Osteoblast (primary cell): ENCODE results near the gene CCDC178. TPM values are rescaled to one million over a fixed set of nuclear protein-coding genes. Genes with fewer than 3 reads are reported as not detected.

Experiments used
- DNase-seq: peaks from one replicate; pipeline ENCODE4 v3.0.0; 2011; ENCODE audit warnings: low spot score, mixed read lengths; ENCODE audit not compliant: insufficient read length; ENCODE audit errors: missing footprints
- H2AFZ ChIP-seq: 2 replicates; pipeline ENCODE4 v1.6.0; 2011; ENCODE audit warnings: mild to moderate bottlenecking, low read length
- H3K27ac ChIP-seq: 2 replicates; pipeline ENCODE4 v1.5.1; 2011; ENCODE audit warnings: mild to moderate bottlenecking, low read depth, low read length, moderate library complexity
- H3K27me3 ChIP-seq: 2 replicates; pipeline ENCODE4 v1.6.0; 2012; ENCODE audit warnings: mild to moderate bottlenecking, control low read depth, inconsistent platforms, low read length, moderate library complexity; ENCODE audit not compliant: insufficient read depth
- H3K36me3 ChIP-seq: 2 replicates; pipeline ENCODE4 v1.5.1; 2011; ENCODE audit warnings: mild to moderate bottlenecking, low read length, control low read depth, moderate library complexity; ENCODE audit not compliant: insufficient read depth
- H3K4me1 ChIP-seq: 2 replicates; pipeline ENCODE4 v1.5.1; 2011; ENCODE audit warnings: mild to moderate bottlenecking, low read length, control low read depth, moderate library complexity; ENCODE audit not compliant: insufficient read depth
- H3K4me2 ChIP-seq: 2 replicates; pipeline ENCODE4 v1.6.0; 2011; ENCODE audit warnings: mild to moderate bottlenecking, low read length; ENCODE audit not compliant: insufficient read depth
- H3K4me3 ChIP-seq: fragments of 200-600 bp; sonication (generic); 3 replicates; pipeline ENCODE4 v1.5.1; 2012; ENCODE audit warnings: mild to moderate bottlenecking, low read length, inconsistent platforms; ENCODE audit not compliant: insufficient read depth
- H3K79me2 ChIP-seq: 2 replicates; pipeline ENCODE4 v1.6.0; 2012; ENCODE audit warnings: mild to moderate bottlenecking, low read length, control low read depth, inconsistent platforms; ENCODE audit not compliant: insufficient read depth
- H3K9me3 ChIP-seq: 2 replicates; pipeline ENCODE4 v1.5.1; 2011; ENCODE audit warnings: low read depth, low read length, control low read depth
- H4K20me1 ChIP-seq: 2 replicates; pipeline ENCODE4 v1.6.0; 2012; ENCODE audit warnings: mild to moderate bottlenecking, low read length, control low read depth; ENCODE audit not compliant: insufficient read depth
- CTCF ChIP-seq: IDR thresholded peaks from 2 replicates; pipeline ENCODE4 v1.5.1; 2011; ENCODE audit warnings: mild to moderate bottlenecking, low read depth, low read length, moderate library complexity; ENCODE audit errors: extremely low read depth
- total RNA-seq: library from RNA; depleted of rRNA; stranded (reverse); fragments of >200 nt; gene quantifications from 2 replicates; pipeline ENCODE4 v1.2.3, GENCODE V29; 2012

CCDC178 gene
- not detected in 2 replicates for total RNA-seq

GRCh38 chr18:33440060-33441043 is at the start of gene CCDC178:
Gene CCDC178, minus strand, starts transcription at chr18:33440721. Its CDS starts 28,633 bp downstream, at chr18:33412088.
- peak; percentile 86 for DNase-seq

DNA sequence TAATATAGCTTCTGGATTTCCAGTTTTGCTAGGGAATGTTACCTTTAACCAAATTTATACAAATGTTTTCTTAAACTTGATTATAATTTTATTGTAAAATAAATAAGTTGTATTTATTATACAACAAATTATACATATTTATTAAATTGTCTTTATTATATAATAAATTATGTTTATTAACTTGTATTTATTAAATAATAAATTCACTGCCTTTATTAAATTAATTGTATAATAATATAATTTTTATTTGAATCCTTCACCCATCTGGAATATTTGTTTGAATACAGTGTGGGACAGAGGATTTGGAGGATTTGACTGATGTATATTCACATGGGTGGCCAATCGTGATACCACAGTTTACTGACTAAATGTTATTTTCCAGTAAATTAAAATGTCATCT is 43.4 kb upstream of the CCDC178 start:
- no peak for TF ChIP-seq CTCF
- no peaks in the 10 kb centered on the region for H4K20me1 ChIP-seq
- no peaks in the 10 kb centered on the region for H3K4me1 ChIP-seq
- no peak for DNase-seq
- H3K27ac ChIP-seq: no peak overlapping the region
- H2AFZ ChIP-seq: no peak overlapping the region
- no peak overlapping the region for H3K4me3 ChIP-seq
- no peaks in the 10 kb centered on the region for H3K79me2 ChIP-seq
- no peaks in the 10 kb centered on the region for H3K36me3 ChIP-seq
- H3K4me2 ChIP-seq: no peak overlapping the region
- no peaks in the 10 kb centered on the region for H3K9me3 ChIP-seq
- H3K27me3 ChIP-seq: no peaks in the 10 kb centered on the region

More at GRCh38 chr18:33440060-33441043, at the start of gene CCDC178:
- H3K4me1 ChIP-seq: no peaks in the 10 kb centered on the region
- H4K20me1 ChIP-seq: no peaks in the 10 kb centered on the region
- H2AFZ ChIP-seq: peak within 1 kb of the TSS; percentile 84
- H3K9me3 ChIP-seq: no peaks in the 10 kb centered on the region
- no peaks in the 10 kb centered on the region for H3K36me3 ChIP-seq
- H3K27me3 ChIP-seq: peaks cover 6% of the 10 kb centered on the region
- no peaks in the 10 kb centered on the region for H3K79me2 ChIP-seq
- H3K4me2 ChIP-seq: peak within 1 kb of the TSS; percentile 79
- peak within 1 kb of the TSS; percentile 67 for H3K4me3 ChIP-seq
- peak; percentile 34 for TF ChIP-seq CTCF
- no peak within 1 kb of the TSS for H3K27ac ChIP-seq

- Histone ChIP-seq H2AFZ (no peak overlapping the region), H4K20me1 (no peaks in the 10 kb centered on the region), H3K9me3 (no peaks in the 10 kb centered on the region), H3K27ac (no peak overlapping the region), H3K4me1 (no peaks in the 10 kb centered on the region), H3K79me2 (no peaks in the 10 kb centered on the region), H3K4me2 (no peak overlapping the region), H3K4me3 (no peak overlapping the region), H3K36me3 (no peaks in the 10 kb centered on the region), H3K27me3 (no peaks in the 10 kb centered on the region)
- TF ChIP-seq CTCF: no peak
- no peak for DNase-seq
Measured at GRCh38 chr18:33472509-33472908, 32.0 kb upstream of the CCDC178 start.

GRCh38 chr18:33470216-33470615 is 29.7 kb upstream of the CCDC178 start:
- no peak overlapping the region for H3K27ac ChIP-seq
- TF ChIP-seq CTCF: no peak
- H4K20me1 ChIP-seq: no peaks in the 10 kb centered on the region
- no peak overlapping the region for H3K4me2 ChIP-seq
- no peak overlapping the region for H3K4me3 ChIP-seq
- H2AFZ ChIP-seq: no peak overlapping the region
- no peaks in the 10 kb centered on the region for H3K9me3 ChIP-seq
- no peaks in the 10 kb centered on the region for H3K36me3 ChIP-seq
- H3K27me3 ChIP-seq: no peaks in the 10 kb centered on the region
- DNase-seq: no peak
- no peaks in the 10 kb centered on the region for H3K4me1 ChIP-seq
- H3K79me2 ChIP-seq: no peaks in the 10 kb centered on the region
